Activated CD4-positive, alpha-beta T cell treated with anti-CD3 and anti-CD28 coated beads, Interleukin-2, Interleukin-4, amounts not matched to agents 100 ng/mL and 50 ng/mL, durations not matched to agents 16 hours and 8 hours (primary cell): ENCODE measurements around the gene GTF2F2.
"Not testable (repeated sequence)": the region's sequence is repeated elsewhere in the genome, so short reads cannot be mapped to it uniquely, and the experiment has no call there.

ENCODE experiments used
- DNase-seq: peaks from one replicate; pipeline ENCODE4 v3.0.0-alpha.2; 2020; ENCODE audit warnings: low spot score

Gene GTF2F2

DNA sequence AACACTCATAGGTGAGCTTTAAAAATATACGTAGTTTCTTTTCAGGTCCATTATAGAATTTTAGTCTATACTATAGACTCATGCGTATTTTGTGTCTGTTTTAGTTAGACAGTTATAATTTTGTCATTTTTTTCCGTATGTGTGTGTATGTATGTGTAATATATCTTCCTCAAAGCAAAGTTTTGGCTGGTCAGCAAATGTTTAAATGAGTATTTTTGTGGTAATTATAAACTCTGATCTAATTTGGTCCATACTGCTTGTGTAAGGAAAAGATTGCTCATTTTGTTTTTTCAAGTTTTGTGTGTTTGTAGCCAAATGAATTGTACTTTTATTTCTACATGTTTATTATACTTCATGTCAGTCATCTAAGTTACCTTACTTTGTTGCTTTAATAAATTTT, 60.0 kb downstream of the GTF2F2 start:
- no peak for DNase-seq

DNA sequence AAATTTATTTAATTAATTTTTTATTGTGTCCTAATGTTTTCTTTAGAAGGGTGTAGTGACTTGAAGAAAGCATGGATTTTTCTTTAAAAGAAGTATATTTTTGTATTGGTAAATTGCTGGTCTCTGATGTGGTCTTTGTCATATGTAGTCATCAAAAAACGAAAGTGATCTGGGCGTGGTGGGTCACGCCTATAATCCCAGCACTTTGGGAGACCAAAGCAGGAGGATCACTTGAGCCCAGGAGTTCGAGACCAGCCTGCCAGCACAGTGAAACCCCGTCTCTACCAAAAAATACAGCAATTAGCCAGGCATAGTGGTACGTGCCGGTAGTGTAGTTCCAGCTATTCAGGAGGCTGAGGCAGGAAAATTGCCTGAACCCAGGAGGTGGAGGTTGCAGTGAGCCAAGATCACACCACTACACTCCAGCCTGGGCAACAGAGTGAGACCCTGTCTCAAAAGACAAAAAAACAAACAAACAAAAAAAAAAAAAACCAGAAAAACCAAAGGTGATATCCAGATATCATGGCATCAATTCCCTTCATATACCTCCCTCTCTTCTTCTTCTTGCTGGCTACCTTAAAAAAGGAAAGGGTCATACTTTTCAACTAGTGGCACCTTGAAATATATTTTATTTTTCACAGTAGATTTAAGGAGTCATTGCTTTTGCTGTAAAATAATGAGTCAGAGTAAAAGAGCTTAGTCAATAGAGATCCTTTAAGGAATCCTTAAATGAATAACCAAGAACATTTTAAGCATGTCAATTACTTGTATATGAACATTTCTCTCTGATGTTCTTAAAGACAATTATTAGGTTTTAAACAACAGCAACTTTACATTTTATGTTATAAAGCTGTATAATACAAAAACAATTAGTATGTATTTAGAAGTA, 60.6 kb downstream of the GTF2F2 start:
- peak; percentile 12 for DNase-seq

DNA sequence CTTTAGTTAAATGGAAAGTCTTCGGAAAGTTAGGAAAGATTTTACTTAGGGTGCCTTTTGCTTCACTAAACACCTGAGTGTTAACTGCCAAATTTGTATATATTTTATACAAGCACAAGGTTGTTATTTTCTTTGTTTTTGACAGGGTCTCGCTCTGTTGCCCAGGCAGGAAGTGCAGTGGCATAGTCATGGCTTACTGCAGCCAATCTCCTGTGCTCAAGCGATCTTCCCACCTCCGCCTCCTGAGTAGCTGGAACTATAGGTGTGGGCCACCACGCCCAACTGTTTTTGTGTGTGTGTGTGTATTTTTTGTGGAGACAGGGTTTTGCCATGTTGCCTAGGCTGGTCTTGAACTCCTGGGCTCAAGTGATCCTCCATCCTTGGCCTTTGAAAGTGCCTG, 64.4 kb downstream of the GTF2F2 start:
- DNase-seq: no peak

DNA sequence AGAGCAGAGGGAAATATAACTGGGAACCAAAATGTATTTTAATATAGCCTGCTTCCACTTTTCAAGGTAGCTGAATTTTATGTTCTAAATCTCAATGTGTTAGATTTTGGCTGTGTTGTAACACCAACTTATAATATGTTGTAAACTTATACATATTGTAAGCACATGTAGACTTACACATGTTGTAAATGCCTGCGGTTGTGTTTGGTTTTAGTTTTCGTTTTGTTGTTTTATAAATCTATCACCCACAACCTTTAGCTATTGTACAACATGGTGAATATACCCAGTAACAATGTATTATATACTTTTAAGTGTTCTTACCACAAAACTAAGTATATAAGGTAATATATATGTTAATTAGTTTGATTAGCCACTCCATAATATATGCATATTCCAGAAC, 65.0 kb downstream of the GTF2F2 start:
- no peak for DNase-seq

DNA sequence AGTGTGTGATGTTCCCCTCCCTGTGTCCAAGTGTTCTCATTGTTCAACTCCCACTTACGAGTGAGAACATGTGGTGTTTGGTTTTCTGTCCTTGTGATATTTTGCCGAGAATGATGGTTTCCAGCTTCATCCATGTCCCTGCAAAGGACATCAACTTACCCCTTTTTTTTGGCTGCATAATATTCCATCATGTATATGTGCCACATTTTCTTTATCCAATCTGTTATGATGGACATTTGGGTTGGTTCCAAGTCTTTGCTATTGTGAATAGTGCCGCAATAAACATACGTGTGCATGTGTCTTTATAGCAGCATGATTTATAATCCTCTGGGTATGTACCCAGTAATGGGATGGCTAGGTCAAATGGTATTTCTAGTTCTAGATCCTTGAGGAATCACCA, 68.8 kb downstream of the GTF2F2 start:
- DNase-seq: not testable (repeated sequence)

DNA sequence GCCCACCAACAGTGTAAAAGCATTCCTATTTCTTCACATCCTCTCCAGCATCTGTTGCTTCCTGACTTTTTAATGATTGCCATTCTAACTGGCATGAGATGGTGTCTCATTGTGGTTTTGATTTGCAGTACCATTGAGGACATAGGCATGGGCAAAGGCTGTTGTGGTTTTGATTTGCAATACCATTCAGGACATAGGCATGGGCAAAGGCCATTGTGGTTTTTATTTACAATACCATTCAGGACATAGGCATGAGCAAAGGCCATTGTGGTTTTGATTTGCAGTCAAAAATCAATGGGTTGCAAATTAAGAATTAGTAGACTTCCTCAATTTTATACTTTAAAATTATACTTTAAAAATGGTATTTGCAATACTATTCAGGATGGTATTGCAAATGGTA, 69.2 kb downstream of the GTF2F2 start:
- DNase-seq: not testable (repeated sequence)

DNA sequence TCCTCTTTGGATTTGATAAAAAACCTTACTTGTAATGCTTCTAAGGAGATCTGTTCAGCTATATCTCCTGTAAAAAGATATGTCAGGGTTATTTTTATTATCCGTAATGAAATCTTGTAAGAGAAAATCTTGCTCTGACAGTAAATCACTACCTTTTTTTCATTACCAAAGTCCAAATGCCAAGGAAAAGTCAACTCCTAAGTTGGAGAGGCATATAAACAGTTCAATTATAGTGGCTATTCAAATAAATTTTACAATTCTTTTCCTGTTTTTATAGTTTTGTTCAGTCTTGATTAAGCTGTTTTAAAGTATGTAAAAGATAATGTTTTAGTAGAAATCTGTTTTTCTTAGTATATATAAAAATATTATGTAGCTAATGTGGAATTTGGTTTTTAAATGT, 71.6 kb downstream of the GTF2F2 start:
- no peak for DNase-seq

DNA sequence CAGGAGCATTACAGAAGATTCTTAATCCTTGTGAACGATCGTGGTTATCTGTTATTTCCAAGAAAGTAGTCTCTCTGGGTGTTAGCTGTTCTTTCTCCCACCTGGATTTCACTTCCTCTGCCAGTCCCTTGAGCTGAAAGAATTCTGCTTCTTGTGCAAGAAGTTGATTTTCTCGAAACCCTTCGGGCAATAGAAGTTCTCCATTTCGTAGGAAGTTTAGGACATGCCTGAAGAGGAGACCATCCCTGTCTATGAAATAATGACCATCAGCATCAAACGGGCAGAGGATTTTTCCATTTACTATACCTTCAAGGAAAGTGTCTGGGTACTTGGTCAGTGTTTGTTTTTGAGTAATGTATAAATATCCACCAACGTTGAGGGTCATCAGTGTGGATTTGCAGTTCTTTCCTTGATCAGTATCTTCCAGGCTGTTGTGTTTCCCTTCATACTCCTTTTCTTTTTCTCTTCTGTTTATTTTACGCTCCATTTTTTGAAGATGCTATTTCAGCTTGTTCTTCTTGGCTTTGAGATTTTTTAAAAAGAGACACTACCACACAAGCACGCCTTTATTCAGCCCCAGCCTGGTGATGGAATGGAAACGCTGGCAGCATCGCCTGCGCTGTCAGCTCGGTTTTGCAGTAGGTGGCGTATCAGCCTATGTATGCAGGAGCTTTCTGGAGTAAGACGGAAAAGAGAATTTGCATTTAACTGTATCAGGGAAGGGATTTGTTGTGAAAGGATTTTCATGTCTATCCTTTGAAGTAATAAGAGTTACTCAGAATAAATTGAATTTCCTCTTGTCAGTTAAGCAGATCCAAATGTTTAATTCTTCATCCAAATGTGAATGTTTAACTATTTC, 74.0 kb downstream of the GTF2F2 start:
- no peak for DNase-seq

DNA sequence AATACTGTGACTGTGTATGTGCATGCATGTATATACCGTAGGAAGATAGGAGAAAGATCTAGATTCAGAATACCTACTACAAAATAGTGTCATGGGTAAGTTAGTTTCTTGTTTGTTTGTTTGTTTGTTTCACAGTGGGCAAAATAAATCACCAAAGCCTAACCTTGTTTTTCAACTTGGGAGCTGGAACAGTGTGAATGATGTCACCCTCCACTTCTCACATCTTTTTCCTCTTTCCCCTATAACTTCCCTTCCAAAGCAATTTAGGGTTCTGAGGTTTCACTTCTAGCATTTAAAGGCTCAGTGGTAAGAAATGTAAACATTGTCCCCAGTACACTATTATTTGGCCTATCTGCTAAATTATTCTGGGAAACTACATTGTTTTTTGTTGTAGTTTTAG, 75.1 kb downstream of the GTF2F2 start:
- DNase-seq: no peak

DNA sequence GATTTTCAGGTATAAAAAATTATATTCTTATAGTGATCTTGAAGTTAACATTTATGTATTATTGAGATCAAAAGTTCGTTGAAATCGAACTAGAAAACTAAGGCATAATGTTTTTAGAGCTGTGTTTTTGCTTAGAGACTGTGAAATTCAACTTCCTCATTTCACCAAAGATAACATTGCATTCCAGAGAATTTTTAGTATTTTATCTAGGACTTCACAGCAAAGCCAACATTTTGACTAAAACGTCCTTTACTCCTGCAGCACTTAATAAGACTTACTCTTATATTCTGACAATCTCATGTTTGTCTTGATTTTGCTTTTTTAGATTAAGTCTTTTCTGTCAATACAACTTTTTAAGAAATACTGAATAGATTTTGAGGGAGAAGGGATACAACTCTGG, 75.8 kb downstream of the GTF2F2 start:
- DNase-seq: no peak

DNA sequence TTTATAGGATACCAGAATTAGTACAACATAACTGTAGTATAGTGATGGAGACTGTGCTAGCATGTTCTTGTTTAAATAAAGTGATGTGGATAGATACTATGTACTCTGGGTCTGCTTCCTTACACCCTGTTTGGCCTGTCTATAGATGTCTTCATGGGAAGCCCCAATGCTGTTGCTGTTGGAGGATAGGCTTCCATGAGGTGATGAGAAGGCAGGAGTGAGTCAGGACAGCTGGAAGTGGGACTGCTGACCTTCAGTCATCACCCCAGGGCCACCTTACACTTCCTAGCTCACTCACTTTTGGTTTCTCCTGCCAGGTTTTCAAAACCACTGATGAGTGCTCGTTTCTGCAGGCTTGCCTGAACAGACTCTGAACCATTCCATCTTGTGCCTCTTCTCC, 76.3 kb downstream of the GTF2F2 start:
- no peak for DNase-seq

DNA sequence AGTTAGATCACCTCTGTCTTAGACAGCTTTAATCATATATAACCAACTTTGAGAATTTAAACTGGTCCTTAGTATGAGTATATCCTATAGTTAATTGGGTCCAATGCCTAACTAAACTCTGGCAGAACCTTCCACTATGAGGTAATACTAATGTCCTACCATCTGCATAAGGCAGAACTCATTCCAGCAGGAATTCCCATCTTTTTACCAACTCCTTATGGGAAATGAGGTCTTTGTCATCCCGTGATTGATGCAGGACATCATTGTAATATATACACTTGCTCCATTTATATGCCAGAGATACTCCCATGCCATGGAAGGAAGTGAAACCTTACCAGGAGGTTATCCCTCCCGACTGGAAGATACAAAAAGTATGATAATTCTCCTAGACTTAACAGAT, 77.7 kb downstream of the GTF2F2 start:
- no peak for DNase-seq

DNA sequence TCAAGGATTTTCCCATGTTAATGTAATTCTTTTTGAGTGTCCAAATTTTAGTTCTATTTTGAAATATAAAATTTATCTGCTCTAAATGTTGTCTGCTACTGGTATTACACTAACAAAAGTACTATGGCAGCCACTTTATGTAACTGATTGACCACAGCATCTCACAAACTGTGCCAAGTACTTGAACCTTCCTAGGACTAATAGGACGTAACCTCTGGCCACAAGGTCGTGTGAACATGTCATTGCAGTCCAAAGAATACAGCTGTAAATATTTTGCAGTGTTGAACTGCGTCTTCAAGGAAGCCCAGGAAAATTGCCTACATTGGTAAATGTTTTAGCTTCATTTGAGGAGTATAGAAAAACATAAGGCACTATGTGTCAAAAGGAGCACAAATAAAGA, 78.6 kb downstream of the GTF2F2 start:
- DNase-seq: no peak

DNA sequence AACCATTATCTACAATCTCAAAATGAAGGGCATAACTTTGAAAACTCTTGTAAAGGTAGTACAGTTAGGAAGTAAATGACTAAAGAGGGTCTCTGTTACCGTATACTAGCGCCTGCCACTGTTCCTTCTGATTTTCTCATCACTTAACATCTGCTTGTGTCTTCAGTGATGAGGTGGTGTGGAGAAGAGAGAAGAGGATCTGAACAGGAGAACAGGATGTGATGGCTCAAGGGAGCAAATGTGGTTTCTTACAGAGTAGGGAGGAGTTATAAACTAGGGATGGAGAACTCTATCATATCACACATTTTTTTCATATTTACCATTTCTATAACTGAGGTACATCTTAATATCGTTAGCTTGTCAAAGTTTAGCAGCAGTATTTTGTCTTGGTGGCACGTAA, 79.4 kb downstream of the GTF2F2 start:
- DNase-seq: no peak

DNA sequence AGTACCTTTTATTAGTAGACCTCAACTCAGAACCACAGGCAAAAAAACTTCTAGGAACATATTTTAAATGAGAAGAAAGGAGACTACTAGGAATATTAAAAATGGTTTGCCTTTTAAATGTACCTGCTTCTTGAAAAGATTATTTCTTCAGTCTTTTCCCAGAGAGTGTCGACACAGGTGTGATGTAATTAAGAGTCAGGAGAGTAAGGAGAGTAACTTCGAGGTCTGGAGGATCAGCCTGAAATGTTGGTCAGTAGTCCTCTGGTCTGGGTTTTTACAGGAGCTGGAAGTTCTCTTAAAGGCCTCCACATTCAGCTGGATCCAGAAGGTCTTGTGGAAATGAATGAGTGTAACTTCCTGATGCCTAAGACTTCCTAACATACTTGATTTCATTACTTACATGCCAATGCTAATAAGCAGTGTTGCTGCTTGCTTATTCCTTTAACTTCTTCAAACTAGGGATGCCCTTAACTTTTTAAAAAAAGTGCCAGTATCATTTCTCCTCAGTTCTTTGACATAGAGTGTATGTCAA, 80.5 kb downstream of the GTF2F2 start, which contains the start of gene KCTD4:
Gene KCTD4 (minus strand): TSS at position 345 of the 532 bp plus-strand sequence. CDS start 6,478 bp downstream, outside the sequence.
- no peak for DNase-seq

DNA sequence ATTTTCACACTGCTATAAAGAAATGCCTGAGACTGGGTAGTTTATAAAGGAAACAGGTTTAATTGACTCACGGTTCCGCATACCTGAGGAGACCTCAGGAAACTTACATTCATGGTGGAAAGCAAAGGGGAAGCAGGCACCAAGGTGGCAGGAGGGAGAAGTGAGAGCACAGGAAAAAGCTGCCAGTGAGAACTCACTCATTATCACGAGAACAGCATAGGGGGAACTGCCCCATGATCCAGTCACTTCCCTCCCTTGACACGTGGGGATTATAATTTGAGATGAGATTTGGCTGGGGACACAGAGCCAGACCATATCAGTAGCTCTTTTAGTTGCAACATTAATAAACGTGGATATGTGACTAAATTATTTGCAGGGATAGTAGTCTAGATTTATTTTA, 84.8 kb downstream of the GTF2F2 start:
- no peak for DNase-seq

DNA sequence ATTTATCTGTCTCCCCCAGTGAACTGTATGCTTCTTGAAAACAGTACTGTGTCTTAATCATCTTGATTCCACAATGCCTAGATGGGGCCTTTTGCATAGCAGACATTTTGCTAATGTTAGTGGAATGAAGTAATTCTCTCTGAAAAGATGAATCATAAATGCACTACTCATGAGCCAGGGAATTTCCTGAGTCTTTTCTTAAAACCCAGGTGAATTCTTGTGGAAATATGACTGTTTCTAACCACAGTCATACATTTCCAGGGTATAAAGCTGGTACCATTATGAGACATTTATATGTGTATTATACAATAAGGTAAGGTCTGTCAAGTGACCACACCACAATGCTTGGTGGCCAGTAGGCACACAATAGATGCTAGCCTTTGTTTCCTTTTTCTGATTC, 86.0 kb downstream of the GTF2F2 start:
- DNase-seq: peak; percentile 65

DNA sequence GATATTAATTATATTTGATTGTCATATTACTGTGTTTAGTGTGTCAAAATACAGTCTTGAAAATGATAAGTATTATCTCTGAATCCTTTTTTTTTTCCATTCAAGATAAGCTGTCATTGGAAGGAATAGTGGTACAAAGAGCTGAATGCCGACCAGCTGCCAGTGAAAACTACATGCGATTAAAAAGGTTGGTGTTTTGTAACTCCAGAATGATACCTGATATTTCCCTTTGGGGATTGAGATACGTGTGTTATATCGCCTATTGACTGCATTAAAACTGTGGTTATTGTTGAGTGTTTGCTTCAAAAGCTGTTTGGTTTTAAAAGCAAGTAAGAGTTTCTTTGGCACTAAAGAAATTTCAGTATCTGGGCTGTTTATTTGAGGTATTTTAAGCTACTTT, 87.0 kb downstream of the GTF2F2 start:
- DNase-seq: no peak

DNA sequence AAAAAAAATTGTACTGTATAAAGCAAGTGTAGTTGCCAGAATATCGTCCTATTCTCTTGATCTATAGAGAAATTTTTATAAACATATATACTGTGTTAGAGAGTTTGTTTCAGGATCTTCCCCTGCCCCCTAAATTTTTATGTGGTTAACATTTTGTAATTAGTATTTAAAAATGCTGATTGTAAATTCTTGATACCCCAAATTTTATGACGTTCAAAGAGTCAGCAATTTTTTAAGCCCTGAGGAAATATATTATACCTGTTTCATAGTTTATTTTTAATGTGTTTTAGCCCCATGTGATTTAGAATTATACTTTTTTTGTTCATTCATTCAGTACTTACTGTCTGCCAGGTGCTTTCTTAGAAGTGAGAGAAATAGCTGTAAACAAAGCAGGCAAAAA, 87.8 kb downstream of the GTF2F2 start:
- no peak for DNase-seq

DNA sequence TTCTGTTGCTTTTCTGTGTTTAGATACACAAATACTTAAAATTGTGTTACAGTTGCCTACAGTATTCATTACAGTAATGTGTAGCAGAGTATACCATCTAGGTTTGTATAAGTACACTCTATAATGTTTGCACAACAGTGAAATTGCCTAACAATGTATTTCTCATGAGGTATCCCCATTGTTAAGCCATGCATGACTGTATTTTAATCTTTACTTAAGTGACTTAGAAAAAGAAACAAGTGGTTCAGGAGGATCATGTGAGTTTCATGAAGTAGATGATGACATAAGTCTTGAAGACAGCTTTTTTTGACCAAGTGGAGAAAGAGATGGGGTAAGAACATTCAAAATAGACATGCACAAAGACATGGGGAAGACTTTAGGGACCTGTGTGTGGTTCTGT, 88.9 kb downstream of the GTF2F2 start:
- DNase-seq: no peak

DNA sequence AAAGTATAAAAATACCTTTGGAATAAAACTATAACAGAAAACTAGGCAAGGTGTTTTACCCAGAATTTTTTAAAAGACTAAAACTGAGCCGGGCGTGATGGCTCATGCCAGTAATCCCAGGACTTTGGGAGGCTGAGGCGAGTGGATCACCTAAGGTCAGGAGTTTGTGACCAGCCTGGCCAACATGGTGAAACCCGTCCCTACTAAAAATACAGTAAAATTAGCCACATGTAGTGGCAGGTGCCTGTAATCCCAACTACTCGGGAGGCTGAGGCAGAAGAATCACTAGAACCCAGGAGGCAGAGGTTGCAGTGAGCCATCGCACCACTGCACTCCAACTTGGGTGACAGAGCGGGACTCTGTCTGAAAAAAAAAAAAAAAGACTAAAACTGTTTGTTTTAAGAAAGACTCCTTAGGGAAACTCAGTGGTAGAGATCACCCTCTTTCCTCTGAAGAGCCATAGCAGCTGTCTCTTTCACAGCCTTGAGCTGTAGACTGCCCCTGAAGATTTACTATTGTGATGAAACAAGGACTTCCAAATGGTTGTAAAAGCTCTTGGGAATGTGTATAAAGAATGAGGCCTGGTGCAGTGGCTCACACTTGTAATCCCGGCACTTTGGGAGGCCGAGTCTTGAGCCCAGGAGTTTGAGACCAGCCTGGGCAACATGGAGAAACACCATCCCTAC, 95.2 kb downstream of the GTF2F2 start:
- DNase-seq: no peak

DNA sequence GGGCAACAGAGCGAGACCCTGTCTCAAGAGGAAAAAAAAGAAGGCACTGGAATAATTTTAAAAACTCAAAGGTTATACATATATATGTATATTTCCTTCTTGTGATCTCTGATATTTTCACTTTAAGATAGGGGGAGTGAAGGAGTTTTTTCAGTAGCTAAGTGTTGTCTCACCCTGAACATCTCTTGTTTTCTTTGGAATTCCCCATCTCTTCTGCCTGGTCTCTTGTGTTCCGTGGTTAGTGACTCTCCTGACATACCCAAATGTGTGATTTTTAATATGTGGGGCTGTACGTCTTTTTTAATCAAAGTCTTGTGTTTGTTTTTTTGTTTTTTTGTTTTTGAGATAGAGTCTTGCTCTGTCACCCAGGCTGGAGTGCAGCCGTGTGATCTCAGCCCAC, 95.9 kb downstream of the GTF2F2 start:
- DNase-seq: no peak
